DMS153 treated with DMSO at 0.1 percent for 48 hours (cell line): ENCODE data around the gene TSPAN18.

Experiments
- DNase-seq: peaks from one replicate; lab custom pipeline; 2025; ENCODE audit not compliant: unreplicated experiment; lab: John Stamatoyannopoulos, UW

The TSPAN18 gene

GRCh38 chr11:44912270-44912987 lies 185.7 kb downstream of the TSPAN18 start:
- DNase-seq = no peak

GRCh38 chr11:44913502-44913901 lies 186.7 kb downstream of the TSPAN18 start:
- no peak for DNase-seq

- DNase-seq = no peak
Measured at GRCh38 chr11:44914105-44914504, 187.3 kb downstream of the TSPAN18 start.

- no peak for DNase-seq
Measured at GRCh38 chr11:44915004-44915403, 188.2 kb downstream of the TSPAN18 start.

- no peak for DNase-seq
Measured at GRCh38 chr11:44915621-44916020, 188.9 kb downstream of the TSPAN18 start.

- DNase-seq = no peak
Measured at GRCh38 chr11:44916331-44916730, 189.6 kb downstream of the TSPAN18 start.

GRCh38 chr11:44916801-44917385 lies 190.1 kb downstream of the TSPAN18 start:
- no peak for DNase-seq

GRCh38 chr11:44917741-44918140 lies 191.0 kb downstream of the TSPAN18 start:
- no peak for DNase-seq

GRCh38 chr11:44920451-44920850 lies 193.7 kb downstream of the TSPAN18 start:
- no peak for DNase-seq

GRCh38 chr11:44923115-44923514 lies 196.4 kb downstream of the TSPAN18 start:
- DNase-seq = no peak

- no peak for DNase-seq
Measured at GRCh38 chr11:44923806-44924205, 197.0 kb downstream of the TSPAN18 start.

GRCh38 chr11:44926036-44926435 lies 199.3 kb downstream of the TSPAN18 start:
- no peak for DNase-seq

- peak; percentile 68 for DNase-seq
Measured at GRCh38 chr11:44927174-44927661, 200.5 kb downstream of the TSPAN18 start.

- no peak for DNase-seq
Measured at GRCh38 chr11:44928144-44928543, 201.4 kb downstream of the TSPAN18 start.

GRCh38 chr11:44928816-44929215 lies 202.1 kb downstream of the TSPAN18 start:
- DNase-seq = no peak

GRCh38 chr11:44930588-44931302 lies 204.0 kb downstream of the TSPAN18 start:
- no peak for DNase-seq

GRCh38 chr11:44931466-44931865 lies 204.7 kb downstream of the TSPAN18 start:
- DNase-seq = no peak

GRCh38 chr11:44934110-44934509 lies 207.3 kb downstream of the TSPAN18 start:
- no peak for DNase-seq

GRCh38 chr11:44934735-44935250 lies 208.0 kb downstream of the TSPAN18 start:
- no peak for DNase-seq

- DNase-seq = peak; percentile 39
Measured at GRCh38 chr11:44936525-44936924, 209.8 kb downstream of the TSPAN18 start.

GRCh38 chr11:44936951-44937543 lies 210.3 kb downstream of the TSPAN18 start:
- no peak for DNase-seq
